ENCODE data around the gene SNX24. TPM values are rescaled to one million over a fixed set of nuclear protein-coding genes. Genes with fewer than 3 reads are reported as not detected.
A peak's percentile ranks its signal among the peaks of the same experiment; 100 is the strongest.
"Not testable (repeated sequence)": the region's sequence is repeated elsewhere in the genome, so short reads cannot be mapped to it uniquely, and the experiment has no call there.

The SNX24 gene
- total RNA-seq, 1 experiment from 2014 or later = 10.3 TPM

GRCh38 chr5:122849771-122850170, 4.4 kb downstream of the SNX24 start:
- Histone ChIP-seq H3K27me3 (ENCODE audit: low read length) (no peaks in the 10 kb centered on the region), H3K4me2 (ENCODE audit: low read length) (no peak overlapping the region; the same call in 1 of the 2 replicates), H3F3A (ENCODE audit: low read length, unreplicated experiment) (no peaks in the 10 kb centered on the region), H3K9me3 (ENCODE audit: low read length) (no peaks in the 10 kb centered on the region), H3K79me2 (ENCODE audit: low read length) (peaks cover 67% of the 10 kb centered on the region), H3K27ac (ENCODE audit: low read length) (no peak overlapping the region), H2AFZ (ENCODE audit: low read length) (no peak overlapping the region), H3K4me1 (ENCODE audit: insufficient read depth, low read length) (peaks cover 50% of the 10 kb centered on the region), H3K4me3 (ENCODE audit: low read length) (no peak overlapping the region), H3K9me2 (replicated peaks; ENCODE audit: low read length) (no peaks in the 10 kb centered on the region), H4K20me1 (ENCODE audit: low read length) (no peaks in the 10 kb centered on the region), H3K36me3 (ENCODE audit: low read depth, low read length) (0 out of 2 replicates have a peak, but pooled peaks cover 3% of the 10 kb centered on the region), H3K9ac (ENCODE audit: low read length) (no peak overlapping the region)
- DNase-seq (peak; percentile 70), ATAC-seq (no peak)
- ChIA-PET POLR2A (ENCODE audit: unreplicated experiment) (no interaction called here), CTCF (no interaction called here)
- intact Hi-C loops (cut with micrococcal nuclease) = loop anchor here (5.0 to 10.0 kb wide), 2 partner anchors 147 to 185 kb away; partner anchors contain the start of gene PPIC
- BruUV-seq (replicated peaks) = no TSS peak
- TF ChIP-seq EZH2 (IDR thresholded peaks at IDR 0.05; ENCODE audit: low read length, unreplicated experiment) = no peak
- TF ChIP-seq EZH2phosphoT487 (IDR thresholded peaks at IDR 0.05; ENCODE audit: borderline replicate concordance, low read length) = no peak
- TF ChIP-seq, protein P1, sequence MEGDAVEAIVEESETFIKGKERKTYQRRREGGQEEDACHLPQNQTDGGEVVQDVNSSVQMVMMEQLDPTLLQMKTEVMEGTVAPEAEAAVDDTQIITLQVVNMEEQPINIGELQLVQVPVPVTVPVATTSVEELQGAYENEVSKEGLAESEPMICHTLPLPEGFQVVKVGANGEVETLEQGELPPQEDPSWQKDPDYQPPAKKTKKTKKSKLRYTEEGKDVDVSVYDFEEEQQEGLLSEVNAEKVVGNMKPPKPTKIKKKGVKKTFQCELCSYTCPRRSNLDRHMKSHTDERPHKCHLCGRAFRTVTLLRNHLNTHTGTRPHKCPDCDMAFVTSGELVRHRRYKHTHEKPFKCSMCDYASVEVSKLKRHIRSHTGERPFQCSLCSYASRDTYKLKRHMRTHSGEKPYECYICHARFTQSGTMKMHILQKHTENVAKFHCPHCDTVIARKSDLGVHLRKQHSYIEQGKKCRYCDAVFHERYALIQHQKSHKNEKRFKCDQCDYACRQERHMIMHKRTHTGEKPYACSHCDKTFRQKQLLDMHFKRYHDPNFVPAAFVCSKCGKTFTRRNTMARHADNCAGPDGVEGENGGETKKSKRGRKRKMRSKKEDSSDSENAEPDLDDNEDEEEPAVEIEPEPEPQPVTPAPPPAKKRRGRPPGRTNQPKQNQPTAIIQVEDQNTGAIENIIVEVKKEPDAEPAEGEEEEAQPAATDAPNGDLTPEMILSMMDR (conservative IDR thresholded peaks at IDR 0.05; ENCODE audit: low read depth, low read length) = no peak

GRCh38 chr5:122857538-122857937, 12.1 kb downstream of the SNX24 start:
- H3K9me3 ChIP-seq (ENCODE audit: low read length); H3K36me3 ChIP-seq (ENCODE audit: low read depth, low read length); DNase-seq; POLR2A ChIA-PET (ENCODE audit: unreplicated experiment); H3K4me3 ChIP-seq (ENCODE audit: low read length); H3K9ac ChIP-seq (ENCODE audit: low read length); H3K9me2 ChIP-seq (replicated peaks; ENCODE audit: low read length); H3F3A ChIP-seq (ENCODE audit: low read length, unreplicated experiment); H3K4me2 ChIP-seq (ENCODE audit: low read length); H4K20me1 ChIP-seq (ENCODE audit: low read length); ATAC-seq; BruUV-seq (replicated peaks); CTCF ChIA-PET; H2AFZ ChIP-seq (ENCODE audit: low read length); H3K27ac ChIP-seq (ENCODE audit: low read length); H3K27me3 ChIP-seq (ENCODE audit: low read length); intact Hi-C loops (cut with micrococcal nuclease): not testable (repeated sequence)
- Histone ChIP-seq H3K79me2 (ENCODE audit: low read length) (peaks cover 45% of the 10 kb centered on the region), H3K4me1 (ENCODE audit: insufficient read depth, low read length) (peaks cover 22% of the 10 kb centered on the region)

DNA sequence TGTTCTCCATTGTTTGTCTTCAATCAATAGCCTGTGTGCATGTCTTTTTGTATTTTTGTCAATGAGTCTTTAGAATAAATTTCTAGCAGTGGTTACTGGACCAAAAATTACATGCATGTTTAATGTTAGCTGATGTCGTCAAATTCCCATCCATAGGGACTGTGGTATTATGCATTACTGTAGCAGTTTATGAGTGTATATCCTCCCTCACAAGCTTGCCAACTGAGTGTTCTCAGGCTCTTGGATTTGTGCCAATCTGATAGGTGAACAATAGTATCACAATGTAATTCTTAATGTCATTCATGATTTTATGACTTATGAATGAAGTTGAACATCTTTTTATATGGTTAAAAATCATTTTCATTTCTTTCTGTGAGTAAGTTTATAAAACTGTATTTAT, 13.0 kb downstream of the SNX24 start:
- DNase-seq (peak; percentile 96), ATAC-seq (peak; percentile 96)
- intact Hi-C loops (cut with micrococcal nuclease) = no loop called here
- no TSS peak for BruUV-seq (replicated peaks)
- Histone ChIP-seq H3K4me1 (ENCODE audit: insufficient read depth, low read length) (peaks cover 13% of the 10 kb centered on the region), H3K27ac (ENCODE audit: low read length) (peak overlapping the region; percentile 50), H3K9me2 (replicated peaks; ENCODE audit: low read length) (no peaks in the 10 kb centered on the region), H3K36me3 (ENCODE audit: low read depth, low read length) (0 out of 2 replicates have a peak, but pooled peaks cover 3% of the 10 kb centered on the region), H2AFZ (ENCODE audit: low read length) (no peak overlapping the region), H3K9me3 (ENCODE audit: low read length) (no peaks in the 10 kb centered on the region), H3K27me3 (ENCODE audit: low read length) (no peaks in the 10 kb centered on the region), H3K79me2 (ENCODE audit: low read length) (peaks cover 43% of the 10 kb centered on the region), H3K9ac (ENCODE audit: low read length) (no peak overlapping the region), H4K20me1 (ENCODE audit: low read length) (no peaks in the 10 kb centered on the region), H3F3A (ENCODE audit: low read length, unreplicated experiment) (no peaks in the 10 kb centered on the region), H3K4me2 (ENCODE audit: low read length) (peak overlapping the region; percentile 23; the same call in 1 of the 2 replicates), H3K4me3 (ENCODE audit: low read length) (no peak overlapping the region)
- POLR2A ChIA-PET (ENCODE audit: unreplicated experiment) = interaction anchor here (0.6 kb wide), 1 partner anchor 65 kb away, joined by 3 read pairs; no protein-coding TSS in a partner anchor
- CTCF ChIA-PET = no interaction called here
- TF ChIP-seq EZH2phosphoT487 (IDR thresholded peaks at IDR 0.05; ENCODE audit: borderline replicate concordance, low read length) = no peak
- no peak for TF ChIP-seq EZH2 (IDR thresholded peaks at IDR 0.05; ENCODE audit: low read length, unreplicated experiment)
- TF ChIP-seq, protein P1 (conservative IDR thresholded peaks at IDR 0.05; ENCODE audit: low read depth, low read length) = no peak

Measured in PC-3 (cell line).